ENCODE data around the gene ACBD4.

ACBD4 gene

GRCh38 chr17:45149037-45149668 is 13.7 kb downstream of the ACBD4 start:
- Histone ChIP-seq H3K4me1 (ENCODE audit: low read length) (peaks cover 22% of the 10 kb centered on the region), H2AFZ (ENCODE audit: low read depth, low read length) (no peak overlapping the region), H3K27me3 (ENCODE audit: low read depth, low read length) (no peaks in the 10 kb centered on the region), H3K27ac (ENCODE audit: low read length) (peak overlapping the region; percentile 57), H4K20me1 (ENCODE audit: insufficient read depth, low read length) (peaks cover 13% of the 10 kb centered on the region), H3K36me3 (replicated peaks; ENCODE audit: low read depth, low read length) (no peaks in the 10 kb centered on the region), H3K9ac (ENCODE audit: low read length) (peak overlapping the region; percentile 76), H3K4me2 (ENCODE audit: low read length) (peak overlapping the region; percentile 95), H3K79me2 (ENCODE audit: low read length) (peaks cover 27% of the 10 kb centered on the region), H3K9me3 (ENCODE audit: insufficient read depth, low read length) (no peaks in the 10 kb centered on the region), H3K4me3 (ENCODE audit: low read length) (peak overlapping the region; percentile 86)
- TF ChIP-seq CTCF (IDR thresholded peaks at IDR 0.05; ENCODE audit: low read depth, low read length) (peak; percentile 89), EZH2phosphoT487 (IDR thresholded peaks at IDR 0.05; ENCODE audit: low read depth) (no peak)

- Histone ChIP-seq H3K9ac (ENCODE audit: low read length) (peak overlapping the region; percentile 76), H3K79me2 (ENCODE audit: low read length) (peaks cover 27% of the 10 kb centered on the region), H3K9me3 (ENCODE audit: insufficient read depth, low read length) (no peaks in the 10 kb centered on the region), H3K4me2 (ENCODE audit: low read length) (peak overlapping the region; percentile 95), H3K4me3 (ENCODE audit: low read length) (peak overlapping the region; percentile 86), H3K4me1 (ENCODE audit: low read length) (peaks cover 22% of the 10 kb centered on the region), H3K27ac (ENCODE audit: low read length) (peak overlapping the region; percentile 57), H2AFZ (ENCODE audit: low read depth, low read length) (no peak overlapping the region), H3K27me3 (ENCODE audit: low read depth, low read length) (no peaks in the 10 kb centered on the region), H3K36me3 (replicated peaks; ENCODE audit: low read depth, low read length) (no peaks in the 10 kb centered on the region), H4K20me1 (ENCODE audit: insufficient read depth, low read length) (peaks cover 13% of the 10 kb centered on the region)
- no peak for TF ChIP-seq EZH2phosphoT487 (IDR thresholded peaks at IDR 0.05; ENCODE audit: low read depth)
These were observed 14.5 kb downstream of the ACBD4 start for GRCh38 chr17:45149669-45150664.

- no peak for TF ChIP-seq EZH2phosphoT487 (IDR thresholded peaks at IDR 0.05; ENCODE audit: low read depth)
- TF ChIP-seq CTCF (IDR thresholded peaks at IDR 0.05; ENCODE audit: low read depth, low read length), result no peak
- no peak overlapping the region for H2AFZ ChIP-seq (ENCODE audit: low read depth, low read length)
- peaks cover 18% of the 10 kb centered on the region for H4K20me1 ChIP-seq (ENCODE audit: insufficient read depth, low read length)
- no peaks in the 10 kb centered on the region for H3K9me3 ChIP-seq (ENCODE audit: insufficient read depth, low read length)
- peak overlapping the region; percentile 86; the same call in 1 of the 2 replicates for H3K4me3 ChIP-seq (ENCODE audit: low read length)
- peak overlapping the region; percentile 76 for H3K9ac ChIP-seq (ENCODE audit: low read length)
- peak overlapping the region; percentile 95 for H3K4me2 ChIP-seq (ENCODE audit: low read length)
- H3K4me1 ChIP-seq (ENCODE audit: low read length), result peaks cover 22% of the 10 kb centered on the region
- no peaks in the 10 kb centered on the region for H3K27me3 ChIP-seq (ENCODE audit: low read depth, low read length)
- no peaks in the 10 kb centered on the region for H3K36me3 ChIP-seq (replicated peaks; ENCODE audit: low read depth, low read length)
- peak overlapping the region; percentile 3; the same call in 1 of the 2 replicates for H3K27ac ChIP-seq (ENCODE audit: low read length)
- peaks cover 27% of the 10 kb centered on the region for H3K79me2 ChIP-seq (ENCODE audit: low read length)
These were observed 15.7 kb downstream of the ACBD4 start for GRCh38 chr17:45150911-45151809.

- peaks cover 19% of the 10 kb centered on the region for H3K4me1 ChIP-seq (ENCODE audit: low read length)
- H2AFZ ChIP-seq (ENCODE audit: low read depth, low read length), result no peak overlapping the region
- no peaks in the 10 kb centered on the region for H3K27me3 ChIP-seq (ENCODE audit: low read depth, low read length)
- no peak overlapping the region for H3K4me3 ChIP-seq (ENCODE audit: low read length)
- peaks cover 16% of the 10 kb centered on the region for H3K36me3 ChIP-seq (replicated peaks; ENCODE audit: low read depth, low read length)
- no peak overlapping the region for H3K9ac ChIP-seq (ENCODE audit: low read length)
- H3K4me2 ChIP-seq (ENCODE audit: low read length), result no peak overlapping the region
- peaks cover 23% of the 10 kb centered on the region for H3K79me2 ChIP-seq (ENCODE audit: low read length)
- H4K20me1 ChIP-seq (ENCODE audit: insufficient read depth, low read length), result peaks cover 18% of the 10 kb centered on the region
- TF ChIP-seq EZH2phosphoT487 (IDR thresholded peaks at IDR 0.05; ENCODE audit: low read depth) (no peak), CTCF (IDR thresholded peaks at IDR 0.05; ENCODE audit: low read depth, low read length) (no peak)
- no peak overlapping the region for H3K27ac ChIP-seq (ENCODE audit: low read length)
- no peaks in the 10 kb centered on the region for H3K9me3 ChIP-seq (ENCODE audit: insufficient read depth, low read length)
These were observed 19.5 kb downstream of the ACBD4 start for GRCh38 chr17:45155029-45155428.

All from OCI-LY3 (cell line).